ENCODE data around the gene IFI27L2. TPM values are rescaled to one million over a fixed set of nuclear protein-coding genes. Genes with fewer than 3 reads are reported as not detected.

IFI27L2 gene
- total RNA-seq, 3 donors from 2014 or later, result 74.2 to 98.8 (median 92.1) TPM

GRCh38 chr14:94138251-94138650, 8.8 kb upstream of the IFI27L2 start:
- intact Hi-C loops (cut with DNase I; ENCODE audit: low total_unique reads), result no loop called here
- Histone ChIP-seq H3K9me3 (peaks cover 0 to 5% of the 10 kb centered on the region in 2 donors), H3K4me3 (no peak overlapping the region), H3K36me3 (no peaks in the 10 kb centered on the region), H3K4me1 (no peaks in the 10 kb centered on the region), H3K27ac (no peak overlapping the region), H3K27me3 (no peaks in the 10 kb centered on the region)
- DNase-seq (ENCODE audit: low spot score in 2 of 2), result no peak
- no peak for TF ChIP-seq POLR2AphosphoS5 (IDR thresholded peaks at IDR 0.05)
- TF ChIP-seq POLR2A (IDR thresholded peaks at IDR 0.05), result no peak
- TF ChIP-seq CTCF (IDR thresholded peaks at IDR 0.05), result no peak

GRCh38 chr14:94136575-94137331, 7.3 kb upstream of the IFI27L2 start:
- no peaks in the 10 kb centered on the region for H3K27me3 ChIP-seq
- peak; percentile 87 to 94 (median 92) for TF ChIP-seq CTCF (IDR thresholded peaks at IDR 0.05)
- TF ChIP-seq POLR2AphosphoS5 (IDR thresholded peaks at IDR 0.05), result peak in 1 of 3 donors; percentile 18
- no peak for TF ChIP-seq POLR2A (IDR thresholded peaks at IDR 0.05)
- H3K4me3 ChIP-seq, result no peak overlapping the region
- no peaks in the 10 kb centered on the region for H3K36me3 ChIP-seq
- H3K27ac ChIP-seq, result no peak overlapping the region
- peaks cover 0 to 5% of the 10 kb centered on the region in 2 donors for H3K9me3 ChIP-seq
- intact Hi-C loops (cut with DNase I; ENCODE audit: low total_unique reads), result no loop called here
- H3K4me1 ChIP-seq, result no peaks in the 10 kb centered on the region
- peak; percentile 70 to 88 for DNase-seq (ENCODE audit: low spot score in 2 of 2)

GRCh38 chr14:94135476-94135875, 6.1 kb upstream of the IFI27L2 start:
- Histone ChIP-seq H3K4me3 (no peak overlapping the region), H3K36me3 (no peaks in the 10 kb centered on the region), H3K27me3 (no peaks in the 10 kb centered on the region), H3K4me1 (no peaks in the 10 kb centered on the region), H3K27ac (no peak overlapping the region), H3K9me3 (peaks cover 0 to 5% of the 10 kb centered on the region in 2 donors)
- intact Hi-C loops (cut with DNase I; ENCODE audit: low total_unique reads), result no loop called here
- TF ChIP-seq POLR2A (IDR thresholded peaks at IDR 0.05) (no peak), CTCF (IDR thresholded peaks at IDR 0.05) (no peak), POLR2AphosphoS5 (IDR thresholded peaks at IDR 0.05) (no peak)
- DNase-seq (ENCODE audit: low spot score in 2 of 2), result no peak

- H3K4me3 ChIP-seq, result no peak overlapping the region
- TF ChIP-seq POLR2A (IDR thresholded peaks at IDR 0.05), result no peak
- TF ChIP-seq POLR2AphosphoS5 (IDR thresholded peaks at IDR 0.05), result no peak
- TF ChIP-seq CTCF (IDR thresholded peaks at IDR 0.05), result peak; percentile 52 to 58 (median 53)
- no peaks in the 10 kb centered on the region for H3K4me1 ChIP-seq
- no peak overlapping the region for H3K27ac ChIP-seq
- peaks cover 0 to 5% of the 10 kb centered on the region in 2 donors for H3K9me3 ChIP-seq
- no peak for DNase-seq (ENCODE audit: low spot score in 2 of 2)
- H3K36me3 ChIP-seq, result no peaks in the 10 kb centered on the region
- intact Hi-C loops (cut with DNase I; ENCODE audit: low total_unique reads), result no loop called here
- H3K27me3 ChIP-seq, result no peaks in the 10 kb centered on the region
These were observed 3.0 kb upstream of the IFI27L2 start for GRCh38 chr14:94132285-94132887.
